Caco-2 (cell line): Measurements from ENCODE around the gene TBC1D8. TPM values are rescaled to one million over a fixed set of nuclear protein-coding genes. Genes with fewer than 3 reads are reported as not detected.

ENCODE experiments used
- BruUV-seq: library from RNA; stranded (reverse); fragments of 400-500 nt; replicated peaks from 2 replicates; lab custom pipeline; 2021; lab: Mats Ljungman, UMichigan
- CTCF ChIA-PET: fragments of 300-600 bp; sonication (Branson Sonifier 250); formaldehyde crosslinking; loops from one replicate; lab custom pipeline; 2022; ENCODE audit warnings: antibody characterized with exemption; lab: Charles Lee
- POLR2A ChIA-PET: fragments of 300-600 bp; sonication (Branson Sonifier 250); formaldehyde crosslinking; loops from one replicate; lab custom pipeline; 2022; ENCODE audit warnings: antibody characterized with exemption; lab: Charles Lee
- DNase-seq, 2 experiments: peaks; one replicate each; pipeline versions ENCODE4 v3.0.0 to v3.0.0-alpha.2; 2020 to 2022
- H3K27me3 ChIP-seq: replicated peaks from 2 replicates; pipeline ENCODE4 v1.6.0; 2011; ENCODE audit warnings: low read length; ENCODE audit not compliant: control insufficient read depth, insufficient read depth
- H3K36me3 ChIP-seq: 2 replicates; pipeline ENCODE4 v1.5.1; 2011; ENCODE audit warnings: low read length; ENCODE audit not compliant: control insufficient read depth, insufficient read depth
- H3K4me1 ChIP-seq: fragments of 250-450 bp; sonication (Bioruptor Pico); 2 replicates; pipeline ENCODE4 v1.5.1; 2020; ENCODE audit warnings: mild to moderate bottlenecking
- H3K4me3 ChIP-seq: 2 replicates; pipeline ENCODE4 v1.5.1; 2011; ENCODE audit warnings: low read depth, mild to moderate bottlenecking, control low read depth, low read length
- H3K9me3 ChIP-seq: fragments of 250-450 bp; sonication (Bioruptor Pico); 2 replicates; pipeline ENCODE4 v1.5.1; 2020; ENCODE audit warnings: mild to moderate bottlenecking, moderate library complexity
- H3K27ac Mint-ChIP-seq: one replicate; pipeline ENCODE4 v1.8.0; 2022; ENCODE audit warnings: mixed read lengths; ENCODE audit not compliant: unreplicated experiment
- H3K27me3 Mint-ChIP-seq: one replicate; pipeline ENCODE4 v1.8.0; 2022; ENCODE audit warnings: mixed read lengths; ENCODE audit not compliant: insufficient read depth, unreplicated experiment
- H3K36me3 Mint-ChIP-seq: one replicate; pipeline ENCODE4 v1.8.0; 2022; ENCODE audit warnings: mild to moderate bottlenecking, mixed read lengths; ENCODE audit not compliant: insufficient read depth, unreplicated experiment
- H3K4me1 Mint-ChIP-seq: one replicate; pipeline ENCODE4 v1.8.0; 2022; ENCODE audit warnings: low read depth, mixed read lengths; ENCODE audit not compliant: unreplicated experiment
- H3K4me3 Mint-ChIP-seq: one replicate; pipeline ENCODE4 v1.8.0; 2022; ENCODE audit warnings: mild to moderate bottlenecking, moderate library complexity, mixed read lengths; ENCODE audit not compliant: unreplicated experiment
- H3K9me3 Mint-ChIP-seq: one replicate; pipeline ENCODE4 v1.8.0; 2022; ENCODE audit warnings: mixed read lengths; ENCODE audit not compliant: unreplicated experiment
- CTCF ChIP-seq, 2 experiments: fragments of 200-600 bp in 1 of 2; IDR thresholded peaks; 1 replicate in 1 of 2; 2 replicates in 1 of 2; pipeline versions ENCODE4 v1.5.1 to v1.8.0; 2011 to 2022; ENCODE audit warnings: antibody characterized with exemption in 1 of 2, control low read depth in 1 of 2, inconsistent platforms in 1 of 2, low read depth in 1 of 2, low read length in 1 of 2, mild to moderate bottlenecking in 1 of 2, moderate library complexity in 1 of 2; ENCODE audit not compliant: insufficient read depth in 1 of 2, severe bottlenecking in 1 of 2, unreplicated experiment in 1 of 2
- intact Hi-C: fragments of 100-400 bp; cut with micrococcal nuclease; formaldehyde crosslinking; loops from one replicate; pipeline ENCODE4 v1.10.0; 2022; ENCODE audit not compliant: unreplicated experiment
- total RNA-seq: library from RNA; stranded (reverse); gene quantifications from 2 replicates; pipeline ENCODE4 v1.2.3, GENCODE V29; 2022

The TBC1D8 gene
- total RNA-seq, 1 experiment from 2014 or later = 29.5 TPM

- H3K9me3 ChIP-seq = no peaks in the 10 kb centered on the region
- no peaks in the 10 kb centered on the region for H3K27me3 ChIP-seq
- no peak overlapping the region for H3K27ac Mint-ChIP-seq
- H3K4me3 ChIP-seq = no peak overlapping the region
- no TSS peak for BruUV-seq
- no peaks in the 10 kb centered on the region for H3K4me1 Mint-ChIP-seq
- H3K9me3 Mint-ChIP-seq = no peaks in the 10 kb centered on the region
- no peaks in the 10 kb centered on the region for H3K36me3 Mint-ChIP-seq
- intact Hi-C loops = no loop called here
- no peak for DNase-seq
- CTCF ChIA-PET = no interaction called here
- no peaks in the 10 kb centered on the region for H3K27me3 Mint-ChIP-seq
- POLR2A ChIA-PET = no interaction called here
- H3K36me3 ChIP-seq = no peaks in the 10 kb centered on the region
- no peaks in the 10 kb centered on the region for H3K4me1 ChIP-seq
- H3K4me3 Mint-ChIP-seq = no peak overlapping the region
- TF ChIP-seq CTCF (IDR thresholded peaks at IDR 0.05; ENCODE audit: insufficient read depth in 1 of 2, low read depth in 1 of 2, low read length in 1 of 2, severe bottlenecking in 1 of 2, unreplicated experiment in 1 of 2) = no peak
These were observed 188.7 kb downstream of the TBC1D8 start for GRCh38 chr2:100962366-100963025.

GRCh38 chr2:100960688-100961087, 190.5 kb downstream of the TBC1D8 start:
- no TSS peak for BruUV-seq
- CTCF ChIA-PET = no interaction called here
- TF ChIP-seq CTCF (IDR thresholded peaks at IDR 0.05; ENCODE audit: insufficient read depth in 1 of 2, low read depth in 1 of 2, low read length in 1 of 2, severe bottlenecking in 1 of 2, unreplicated experiment in 1 of 2) = no peak
- POLR2A ChIA-PET = no interaction called here
- Mint-ChIP-seq H3K9me3 (no peaks in the 10 kb centered on the region), H3K36me3 (no peaks in the 10 kb centered on the region), H3K27ac (no peak overlapping the region), H3K27me3 (no peaks in the 10 kb centered on the region), H3K4me3 (no peak overlapping the region), H3K4me1 (no peaks in the 10 kb centered on the region)
- intact Hi-C loops = no loop called here
- no peaks in the 10 kb centered on the region for H3K4me1 ChIP-seq
- H3K27me3 ChIP-seq = no peaks in the 10 kb centered on the region
- DNase-seq = no peak
- H3K4me3 ChIP-seq = no peak overlapping the region
- no peaks in the 10 kb centered on the region for H3K9me3 ChIP-seq
- no peaks in the 10 kb centered on the region for H3K36me3 ChIP-seq

- Histone ChIP-seq H3K4me3 (no peak overlapping the region), H3K27me3 (no peaks in the 10 kb centered on the region), H3K36me3 (no peaks in the 10 kb centered on the region), H3K4me1 (no peaks in the 10 kb centered on the region), H3K9me3 (no peaks in the 10 kb centered on the region)
- DNase-seq = no peak
- H3K9me3 Mint-ChIP-seq = no peaks in the 10 kb centered on the region
- H3K36me3 Mint-ChIP-seq = no peaks in the 10 kb centered on the region
- TF ChIP-seq CTCF (IDR thresholded peaks at IDR 0.05; ENCODE audit: insufficient read depth in 1 of 2, low read depth in 1 of 2, low read length in 1 of 2, severe bottlenecking in 1 of 2, unreplicated experiment in 1 of 2) = no peak
- intact Hi-C loops = no loop called here
- no TSS peak for BruUV-seq
- H3K4me3 Mint-ChIP-seq = no peak overlapping the region
- no peak overlapping the region for H3K27ac Mint-ChIP-seq
- ChIA-PET POLR2A (interaction anchor here (0.6 kb wide), 1 partner anchor 293 kb away, joined by 4 read pairs; no protein-coding TSS in a partner anchor), CTCF (no interaction called here)
- no peaks in the 10 kb centered on the region for H3K4me1 Mint-ChIP-seq
- H3K27me3 Mint-ChIP-seq = no peaks in the 10 kb centered on the region
These were observed 191.8 kb downstream of the TBC1D8 start for GRCh38 chr2:100959225-100959880.
